ENCODE measurements around the gene ZBTB37.
A peak's percentile ranks its signal among the peaks of the same experiment; 100 is the strongest.

The ZBTB37 gene

DNA sequence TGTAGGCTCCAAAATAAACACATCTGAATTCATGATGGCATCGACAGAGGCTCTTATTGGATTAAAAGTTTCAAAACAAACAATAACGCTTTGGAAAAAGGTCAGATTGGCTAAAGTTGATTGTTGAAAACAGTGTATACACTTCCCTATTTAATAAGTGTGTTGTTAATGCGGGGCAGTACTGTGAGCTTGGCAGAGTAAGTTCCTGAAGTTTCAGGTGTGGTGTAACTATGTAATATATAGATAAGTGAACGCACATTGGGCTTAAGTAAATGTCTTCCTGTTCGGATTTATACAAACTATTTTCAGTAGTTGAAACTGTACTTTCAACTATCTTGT lies 810 bp downstream of the ZBTB37 start:
- peaks cover 61% of the 10 kb centered on the region for H3K36me3 ChIP-seq (ENCODE audit: control insufficient read depth, low read length)
- H3K4me1 ChIP-seq (ENCODE audit: control insufficient read depth, low read length) = peaks cover 57% of the 10 kb centered on the region
- no peaks in the 10 kb centered on the region for H3K9me2 ChIP-seq (replicated peaks; ENCODE audit: control insufficient read depth, low read length)
- H3K4me3 ChIP-seq (ENCODE audit: low read length) = peak overlapping the region; percentile 96
- H3F3A ChIP-seq (ENCODE audit: control insufficient read depth, insufficient read depth) = peaks cover 43% of the 10 kb centered on the region
- H4K20me1 ChIP-seq (ENCODE audit: control insufficient read depth, insufficient read depth, low read depth, low read length) = peaks cover 24% of the 10 kb centered on the region; the same call in 1 of the 2 replicates
- no peak for TF ChIP-seq EZH2phosphoT487 (IDR thresholded peaks at IDR 0.05; ENCODE audit: borderline replicate concordance, low read length)
- TF ChIP-seq, protein P1, sequence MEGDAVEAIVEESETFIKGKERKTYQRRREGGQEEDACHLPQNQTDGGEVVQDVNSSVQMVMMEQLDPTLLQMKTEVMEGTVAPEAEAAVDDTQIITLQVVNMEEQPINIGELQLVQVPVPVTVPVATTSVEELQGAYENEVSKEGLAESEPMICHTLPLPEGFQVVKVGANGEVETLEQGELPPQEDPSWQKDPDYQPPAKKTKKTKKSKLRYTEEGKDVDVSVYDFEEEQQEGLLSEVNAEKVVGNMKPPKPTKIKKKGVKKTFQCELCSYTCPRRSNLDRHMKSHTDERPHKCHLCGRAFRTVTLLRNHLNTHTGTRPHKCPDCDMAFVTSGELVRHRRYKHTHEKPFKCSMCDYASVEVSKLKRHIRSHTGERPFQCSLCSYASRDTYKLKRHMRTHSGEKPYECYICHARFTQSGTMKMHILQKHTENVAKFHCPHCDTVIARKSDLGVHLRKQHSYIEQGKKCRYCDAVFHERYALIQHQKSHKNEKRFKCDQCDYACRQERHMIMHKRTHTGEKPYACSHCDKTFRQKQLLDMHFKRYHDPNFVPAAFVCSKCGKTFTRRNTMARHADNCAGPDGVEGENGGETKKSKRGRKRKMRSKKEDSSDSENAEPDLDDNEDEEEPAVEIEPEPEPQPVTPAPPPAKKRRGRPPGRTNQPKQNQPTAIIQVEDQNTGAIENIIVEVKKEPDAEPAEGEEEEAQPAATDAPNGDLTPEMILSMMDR (IDR thresholded peaks at IDR 0.05; ENCODE audit: low read depth, low read length, poor library complexity, severe bottlenecking) = no peak
- peaks cover 59% of the 10 kb centered on the region for H3K79me2 ChIP-seq (ENCODE audit: control insufficient read depth, low read length)
- peak overlapping the region; percentile 94 for H3K27ac ChIP-seq (ENCODE audit: low read depth, low read length)
- peak overlapping the region; percentile 93 for H3K4me2 ChIP-seq (ENCODE audit: low read length)
- H3K27me3 ChIP-seq (ENCODE audit: control insufficient read depth, low read length) = no peaks in the 10 kb centered on the region
- H3K9me3 ChIP-seq (ENCODE audit: control insufficient read depth, insufficient read depth, low read length) = no peaks in the 10 kb centered on the region

DNA sequence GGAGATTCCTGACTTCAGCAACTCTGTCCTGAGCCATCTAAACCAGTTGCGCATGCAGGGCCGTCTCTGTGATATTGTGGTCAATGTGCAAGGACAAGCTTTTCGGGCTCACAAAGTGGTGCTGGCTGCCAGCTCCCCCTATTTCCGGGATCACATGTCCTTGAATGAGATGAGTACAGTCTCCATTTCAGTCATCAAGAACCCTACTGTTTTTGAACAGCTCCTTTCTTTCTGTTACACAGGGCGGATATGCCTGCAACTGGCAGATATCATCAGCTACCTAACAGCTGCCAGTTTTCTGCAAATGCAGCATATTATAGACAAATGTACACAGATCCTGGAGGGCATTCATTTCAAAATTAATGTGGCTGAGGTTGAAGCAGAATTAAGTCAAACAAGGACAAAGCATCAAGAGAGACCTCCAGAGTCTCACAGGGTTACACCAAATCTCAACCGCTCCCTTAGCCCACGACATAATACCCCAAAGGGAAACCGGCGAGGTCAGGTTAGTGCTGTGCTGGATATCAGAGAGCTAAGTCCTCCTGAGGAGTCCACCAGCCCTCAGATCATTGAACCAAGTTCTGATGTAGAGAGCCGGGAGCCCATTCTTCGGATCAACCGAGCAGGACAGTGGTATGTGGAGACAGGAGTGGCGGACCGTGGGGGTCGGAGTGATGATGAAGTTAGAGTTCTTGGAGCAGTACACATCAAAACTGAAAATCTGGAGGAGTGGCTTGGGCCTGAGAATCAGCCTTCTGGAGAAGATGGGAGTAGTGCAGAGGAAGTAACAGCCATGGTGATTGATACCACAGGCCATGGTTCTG lies 2.3 kb downstream of the ZBTB37 start:
- H3K4me1 ChIP-seq (ENCODE audit: control insufficient read depth, low read length) = peaks cover 42% of the 10 kb centered on the region
- peak overlapping the region; percentile 93 for H3K4me2 ChIP-seq (ENCODE audit: low read length)
- TF ChIP-seq EZH2phosphoT487 (IDR thresholded peaks at IDR 0.05; ENCODE audit: borderline replicate concordance, low read length) = no peak
- TF ChIP-seq, protein P1 (IDR thresholded peaks at IDR 0.05; ENCODE audit: low read depth, low read length, poor library complexity, severe bottlenecking) = no peak
- peaks cover 14% of the 10 kb centered on the region; the same call in 1 of the 2 replicates for H4K20me1 ChIP-seq (ENCODE audit: control insufficient read depth, insufficient read depth, low read depth, low read length)
- no peaks in the 10 kb centered on the region for H3K27me3 ChIP-seq (ENCODE audit: control insufficient read depth, low read length)
- peaks cover 49% of the 10 kb centered on the region for H3K36me3 ChIP-seq (ENCODE audit: control insufficient read depth, low read length)
- peak overlapping the region; percentile 10; the same call in 1 of the 2 replicates for H3K27ac ChIP-seq (ENCODE audit: low read depth, low read length)
- no peaks in the 10 kb centered on the region for H3K9me2 ChIP-seq (replicated peaks; ENCODE audit: control insufficient read depth, low read length)
- H3F3A ChIP-seq (ENCODE audit: control insufficient read depth, insufficient read depth) = peaks cover 28% of the 10 kb centered on the region
- H3K79me2 ChIP-seq (ENCODE audit: control insufficient read depth, low read length) = peaks cover 45% of the 10 kb centered on the region
- H3K4me3 ChIP-seq (ENCODE audit: low read length) = peak overlapping the region; percentile 96
- H3K9me3 ChIP-seq (ENCODE audit: control insufficient read depth, insufficient read depth, low read length) = no peaks in the 10 kb centered on the region

DNA sequence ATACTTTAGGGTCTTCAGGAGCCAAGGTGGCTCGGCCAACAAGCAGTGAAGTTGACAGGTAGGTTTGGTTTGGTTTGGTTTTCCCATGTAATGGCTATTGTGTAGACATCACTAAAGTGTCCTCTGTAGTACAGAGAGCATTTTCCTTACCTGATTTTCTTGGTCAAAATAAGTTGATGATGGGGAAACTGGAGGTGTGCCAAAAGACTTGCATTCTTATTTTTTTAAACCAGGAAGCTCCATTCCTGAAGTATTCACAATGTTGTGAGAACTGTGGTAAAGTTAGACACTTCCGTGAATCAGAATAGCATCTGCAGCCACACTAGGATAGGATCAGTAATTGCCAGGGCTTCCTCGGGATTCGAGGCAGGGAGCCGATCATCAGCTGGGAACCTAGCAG lies 2.9 kb downstream of the ZBTB37 start:
- Histone ChIP-seq H3K79me2 (ENCODE audit: control insufficient read depth, low read length) (peaks cover 39% of the 10 kb centered on the region), H3K9me2 (replicated peaks; ENCODE audit: control insufficient read depth, low read length) (no peaks in the 10 kb centered on the region), H3K4me2 (ENCODE audit: low read length) (peak overlapping the region; percentile 17; the same call in 1 of the 2 replicates), H3K27ac (ENCODE audit: low read depth, low read length) (no peak overlapping the region), H3K4me1 (ENCODE audit: control insufficient read depth, low read length) (peaks cover 36% of the 10 kb centered on the region), H3K36me3 (ENCODE audit: control insufficient read depth, low read length) (peaks cover 48% of the 10 kb centered on the region), H3F3A (ENCODE audit: control insufficient read depth, insufficient read depth) (peaks cover 22% of the 10 kb centered on the region), H3K9me3 (ENCODE audit: control insufficient read depth, insufficient read depth, low read length) (no peaks in the 10 kb centered on the region), H4K20me1 (ENCODE audit: control insufficient read depth, insufficient read depth, low read depth, low read length) (peaks cover 11% of the 10 kb centered on the region; the same call in 1 of the 2 replicates), H3K27me3 (ENCODE audit: control insufficient read depth, low read length) (no peaks in the 10 kb centered on the region), H3K4me3 (ENCODE audit: low read length) (no peak overlapping the region)
- TF ChIP-seq, protein P1 (IDR thresholded peaks at IDR 0.05; ENCODE audit: low read depth, low read length, poor library complexity, severe bottlenecking) = no peak
- no peak for TF ChIP-seq EZH2phosphoT487 (IDR thresholded peaks at IDR 0.05; ENCODE audit: borderline replicate concordance, low read length)
